ENCODE results near the gene HNF1B. TPM values are rescaled to one million over a fixed set of nuclear protein-coding genes. Genes with fewer than 3 reads are reported as not detected.

Gene HNF1B
- total and polyA plus RNA-seq, 4 donors: 1.6 to 5.7 (median 4.5) TPM

- H3K9ac ChIP-seq (ENCODE audit: low read depth in 1 of 2, low read length in 2 of 2): no peak overlapping the region
- no peaks in the 10 kb centered on the region for H3K9me3 ChIP-seq (ENCODE audit: control insufficient read depth in 4 of 4, low read length in 3 of 4)
- no peaks in the 10 kb centered on the region for H3K27me3 ChIP-seq (ENCODE audit: control insufficient read depth in 4 of 4, insufficient read depth in 4 of 4, low read length in 3 of 4)
- WGBS: 89% methylated on average over 4 of the region's 4 CpGs
- no peak overlapping the region for H3K27ac ChIP-seq (ENCODE audit: low read depth in 1 of 2, low read length in 2 of 2)
- H3K4me3 ChIP-seq (ENCODE audit: low read depth in 1 of 3, low read length in 3 of 3): no peak overlapping the region
- no peak for DNase-seq (ENCODE audit: low spot score)
- no peak for TF ChIP-seq MAX (IDR thresholded peaks at IDR 0.05)
- TF ChIP-seq FOXA1 (IDR thresholded peaks at IDR 0.05): no peak
- TF ChIP-seq JUND (IDR thresholded peaks at IDR 0.05): no peak
- no peak for TF ChIP-seq HNF4A (conservative IDR thresholded peaks at IDR 0.05)
- TF ChIP-seq HNF4G (IDR thresholded peaks at IDR 0.05): no peak
- TF ChIP-seq TAF1 (conservative IDR thresholded peaks at IDR 0.05): no peak
- TF ChIP-seq RXRA (IDR thresholded peaks at IDR 0.05): no peak
- no peak for TF ChIP-seq CTCF (IDR thresholded peaks at IDR 0.05; ENCODE audit: low read depth, low read length, missing input control)
- TF ChIP-seq FOXA2 (IDR thresholded peaks at IDR 0.05): no peak
- no peak for TF ChIP-seq NR2F2 (IDR thresholded peaks at IDR 0.05)
- no peak for TF ChIP-seq REST (IDR thresholded peaks at IDR 0.05)
- peaks cover 0 to 7% (median 0%) of the 10 kb centered on the region in 4 donors for H3K36me3 ChIP-seq (ENCODE audit: control insufficient read depth in 4 of 4, insufficient read depth in 3 of 4, low read depth in 1 of 4, low read length in 3 of 4)
- H3K4me1 ChIP-seq (ENCODE audit: control insufficient read depth in 4 of 4, insufficient read depth in 4 of 4, low read length in 3 of 4): peaks cover 9 to 27% (median 18%) of the 10 kb centered on the region in 4 donors
These were observed 25.0 kb downstream of the HNF1B start for GRCh38 chr17:37719866-37720265.

GRCh38 chr17:37718324-37719048 is 26.4 kb downstream of the HNF1B start:
- no peak for TF ChIP-seq TAF1 (conservative IDR thresholded peaks at IDR 0.05)
- no peak for TF ChIP-seq EGR1 (IDR thresholded peaks at IDR 0.05; ENCODE audit: low read depth in 2 of 2)
- TF ChIP-seq HNF4G (IDR thresholded peaks at IDR 0.05): no peak
- no peak for TF ChIP-seq JUND (IDR thresholded peaks at IDR 0.05)
- no peak for TF ChIP-seq ZBTB33 (IDR thresholded peaks at IDR 0.05)
- no peak for TF ChIP-seq RAD21 (IDR thresholded peaks at IDR 0.05)
- TF ChIP-seq HNF4A (conservative IDR thresholded peaks at IDR 0.05): peak; percentile 52 to 71
- peak; percentile 43 for TF ChIP-seq SP1 (IDR thresholded peaks at IDR 0.05)
- no peak for TF ChIP-seq YY1 (IDR thresholded peaks at IDR 0.05)
- no peak for TF ChIP-seq MAX (IDR thresholded peaks at IDR 0.05)
- TF ChIP-seq FOXA2 (IDR thresholded peaks at IDR 0.05): no peak
- peak; percentile 12 to 38 for TF ChIP-seq RXRA (IDR thresholded peaks at IDR 0.05)
- no peak for TF ChIP-seq FOXA1 (IDR thresholded peaks at IDR 0.05)
- TF ChIP-seq ATF3 (IDR thresholded peaks at IDR 0.05): no peak
- no peak overlapping the region for H3K9ac ChIP-seq (ENCODE audit: low read depth in 1 of 2, low read length in 2 of 2)
- H3K27ac ChIP-seq (ENCODE audit: low read depth in 1 of 2, low read length in 2 of 2): peak overlapping the region; percentile 77 to 79
- WGBS: 86% methylated on average over 3 of the region's 3 CpGs
- H3K9me3 ChIP-seq (ENCODE audit: control insufficient read depth in 4 of 4, low read length in 3 of 4): no peaks in the 10 kb centered on the region
- H3K27me3 ChIP-seq (ENCODE audit: control insufficient read depth in 4 of 4, insufficient read depth in 4 of 4, low read length in 3 of 4): no peaks in the 10 kb centered on the region
- no peak for DNase-seq (ENCODE audit: low spot score)
- no peak overlapping the region for H3K4me3 ChIP-seq (ENCODE audit: low read depth in 1 of 3, low read length in 3 of 3)
- H3K36me3 ChIP-seq (ENCODE audit: control insufficient read depth in 4 of 4, insufficient read depth in 3 of 4, low read depth in 1 of 4, low read length in 3 of 4): peaks cover 0 to 4% (median 0%) of the 10 kb centered on the region in 4 donors
- peaks cover 12 to 39% (median 29%) of the 10 kb centered on the region in 4 donors for H3K4me1 ChIP-seq (ENCODE audit: control insufficient read depth in 4 of 4, insufficient read depth in 4 of 4, low read length in 3 of 4)
